ENCODE results near the gene FBXW7.
A peak's percentile ranks its signal among the peaks of the same experiment; 100 is the strongest.

DNA sequence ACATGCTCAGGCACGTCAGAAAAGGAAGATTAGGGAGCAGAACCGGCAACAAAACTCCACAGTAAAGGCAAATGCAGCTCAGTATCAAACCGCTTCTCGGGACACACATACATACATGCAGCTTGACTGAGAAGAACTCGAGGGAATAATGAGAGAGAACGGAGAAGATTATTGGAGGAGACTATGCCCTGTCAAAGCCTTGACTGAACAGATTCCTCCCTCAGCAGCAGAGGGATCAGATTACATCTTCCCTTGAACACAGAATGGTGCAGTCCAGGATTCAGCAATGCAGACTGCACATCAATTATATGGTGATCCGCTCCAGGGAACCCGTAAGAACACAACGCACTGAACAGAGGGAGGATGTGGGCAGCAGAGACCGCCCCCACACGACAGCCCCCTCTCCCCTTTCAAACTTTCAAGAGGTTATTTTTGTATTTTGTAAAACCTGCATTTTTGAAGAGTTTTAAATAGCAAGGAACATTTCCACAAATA is 183.2 kb downstream of the FBXW7 start:
- TF ChIP-seq, protein P1, sequence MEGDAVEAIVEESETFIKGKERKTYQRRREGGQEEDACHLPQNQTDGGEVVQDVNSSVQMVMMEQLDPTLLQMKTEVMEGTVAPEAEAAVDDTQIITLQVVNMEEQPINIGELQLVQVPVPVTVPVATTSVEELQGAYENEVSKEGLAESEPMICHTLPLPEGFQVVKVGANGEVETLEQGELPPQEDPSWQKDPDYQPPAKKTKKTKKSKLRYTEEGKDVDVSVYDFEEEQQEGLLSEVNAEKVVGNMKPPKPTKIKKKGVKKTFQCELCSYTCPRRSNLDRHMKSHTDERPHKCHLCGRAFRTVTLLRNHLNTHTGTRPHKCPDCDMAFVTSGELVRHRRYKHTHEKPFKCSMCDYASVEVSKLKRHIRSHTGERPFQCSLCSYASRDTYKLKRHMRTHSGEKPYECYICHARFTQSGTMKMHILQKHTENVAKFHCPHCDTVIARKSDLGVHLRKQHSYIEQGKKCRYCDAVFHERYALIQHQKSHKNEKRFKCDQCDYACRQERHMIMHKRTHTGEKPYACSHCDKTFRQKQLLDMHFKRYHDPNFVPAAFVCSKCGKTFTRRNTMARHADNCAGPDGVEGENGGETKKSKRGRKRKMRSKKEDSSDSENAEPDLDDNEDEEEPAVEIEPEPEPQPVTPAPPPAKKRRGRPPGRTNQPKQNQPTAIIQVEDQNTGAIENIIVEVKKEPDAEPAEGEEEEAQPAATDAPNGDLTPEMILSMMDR (IDR thresholded peaks at IDR 0.05), result peak in 1 of 6 experiments; percentile 6
- peak in 1 of 2 donors; percentile 74 for TF ChIP-seq POLR2A (IDR thresholded peaks at IDR 0.05)

Data from thyroid gland (tissue), 4 donors.